WTC11 (cell line): Measurements from ENCODE around the gene AIDA. TPM values are rescaled to one million over a fixed set of nuclear protein-coding genes. Genes with fewer than 3 reads are reported as not detected.

ENCODE experiments used
- ATAC-seq: fragments of 200-7000 bp; cut with Tn5 transposase; 2 replicates; pipeline ENCODE4 v1.10.0; 2021; ENCODE audit warnings: mild to moderate bottlenecking, moderate library complexity
- CTCF ChIA-PET: fragments of 300-600 bp; sonication (Branson Sonifier 250); formaldehyde crosslinking; loops from one replicate; lab custom pipeline; 2021; ENCODE audit warnings: antibody characterized with exemption; lab: Charles Lee
- POLR2A ChIA-PET: fragments of 350-600 bp; sonication (Branson Sonifier 250); formaldehyde crosslinking; loops from one replicate; lab custom pipeline; 2021; ENCODE audit warnings: antibody characterized with exemption; lab: Charles Lee
- DNase-seq: peaks from one replicate; pipeline ENCODE4 v3.0.0; 2021; ENCODE audit warnings: low spot score
- H3K27ac Mint-ChIP-seq: 2 replicates; pipeline ENCODE4 v1.8.0; 2021; ENCODE audit warnings: mixed read lengths
- H3K27me3 Mint-ChIP-seq: 2 replicates; pipeline ENCODE4 v1.8.0; 2021; ENCODE audit warnings: low read depth, mild to moderate bottlenecking, moderate library complexity, mixed read lengths
- H3K36me3 Mint-ChIP-seq: 2 replicates; pipeline ENCODE4 v1.8.0; 2021; ENCODE audit warnings: mixed read lengths
- H3K4me1 Mint-ChIP-seq: 2 replicates; pipeline ENCODE4 v1.8.0; 2022; ENCODE audit warnings: mixed read lengths
- H3K4me3 Mint-ChIP-seq: 2 replicates; pipeline ENCODE4 v1.8.0; 2021; ENCODE audit warnings: mild to moderate bottlenecking, moderate library complexity, mixed read lengths
- H3K9me3 Mint-ChIP-seq: 2 replicates; pipeline ENCODE4 v1.8.0; 2021; ENCODE audit warnings: mixed read lengths
- CREM ChIP-seq: sonication (generic); formaldehyde crosslinking; IDR thresholded peaks from 2 replicates; pipeline ENCODE4 v1.8.1; 2022; ENCODE audit warnings: mild to moderate bottlenecking, missing genetic modification reagents, moderate library complexity
- ELF4 ChIP-seq: sonication (generic); formaldehyde crosslinking; IDR thresholded peaks from 2 replicates; pipeline ENCODE4 v1.8.1; 2022; ENCODE audit warnings: low read depth, mild to moderate bottlenecking, moderate library complexity, missing genetic modification reagents
- HMGA2 ChIP-seq: fragments of 250-450 bp; sonication (Bioruptor Pico); IDR thresholded peaks from 2 replicates; pipeline ENCODE4 v1.4.0; 2021; ENCODE audit warnings: mild to moderate bottlenecking, moderate library complexity
- IRF2 ChIP-seq: sonication (generic); formaldehyde crosslinking; IDR thresholded peaks from 2 replicates; pipeline ENCODE4 v1.8.0; 2022; ENCODE audit warnings: low read depth, missing genetic modification reagents, borderline replicate concordance
- JAZF1 ChIP-seq: fragments of 250-450 bp; sonication (Bioruptor Pico); IDR thresholded peaks from 2 replicates; pipeline ENCODE4 v1.9.0; 2021; ENCODE audit warnings: moderate library complexity, mild to moderate bottlenecking, inconsistent platforms
- NR1H2 ChIP-seq: sonication (generic); formaldehyde crosslinking; IDR thresholded peaks from 2 replicates; pipeline ENCODE4 v1.9.0; 2021; ENCODE audit warnings: mild to moderate bottlenecking, moderate library complexity, missing genetic modification reagents
- NR2C2 ChIP-seq: sonication (generic); formaldehyde crosslinking; IDR thresholded peaks from 2 replicates; pipeline ENCODE4 v1.8.0; 2022; ENCODE audit warnings: mild to moderate bottlenecking, missing genetic modification reagents
- NR3C1 ChIP-seq: sonication (generic); formaldehyde crosslinking; conservative IDR thresholded peaks from 2 replicates; pipeline ENCODE4 v1.8.1; 2023; ENCODE audit warnings: low read depth, mild to moderate bottlenecking, missing genetic modification reagents
- RELA ChIP-seq: sonication (generic); formaldehyde crosslinking; IDR thresholded peaks from 2 replicates; pipeline ENCODE4 v1.8.1; 2022; ENCODE audit warnings: missing genetic modification reagents, mild to moderate bottlenecking, borderline replicate concordance
- SMAD3 ChIP-seq: sonication (generic); formaldehyde crosslinking; IDR thresholded peaks from 2 replicates; pipeline ENCODE4 v1.8.0; 2022; ENCODE audit warnings: missing genetic modification reagents, mild to moderate bottlenecking, borderline replicate concordance
- TCF7 ChIP-seq: sonication (generic); formaldehyde crosslinking; IDR thresholded peaks from 2 replicates; pipeline ENCODE4 v1.8.0; 2022; ENCODE audit warnings: mild to moderate bottlenecking, low read depth, missing genetic modification reagents, moderate library complexity
- TEAD1 ChIP-seq: sonication (generic); formaldehyde crosslinking; IDR thresholded peaks from 2 replicates; pipeline ENCODE4 v1.8.0; 2022; ENCODE audit warnings: mild to moderate bottlenecking, missing genetic modification reagents
- TEAD4 ChIP-seq: sonication (generic); formaldehyde crosslinking; IDR thresholded peaks from 2 replicates; pipeline ENCODE4 v1.8.0; 2022; ENCODE audit warnings: mild to moderate bottlenecking, missing genetic modification reagents
- ZBTB21 ChIP-seq: sonication (generic); formaldehyde crosslinking; IDR thresholded peaks from 2 replicates; pipeline ENCODE4 v1.8.1; 2023; ENCODE audit warnings: mild to moderate bottlenecking, missing genetic modification reagents, borderline replicate concordance
- ZNF121 ChIP-seq: sonication (generic); formaldehyde crosslinking; IDR thresholded peaks from 2 replicates; pipeline ENCODE4 v1.8.0; 2023; ENCODE audit warnings: missing genetic modification reagents
- ZNF219 ChIP-seq: sonication (generic); formaldehyde crosslinking; IDR thresholded peaks from 2 replicates; pipeline ENCODE4 v1.8.0; 2023; ENCODE audit warnings: missing genetic modification reagents, mild to moderate bottlenecking, borderline replicate concordance
- ZNF232 ChIP-seq: sonication (generic); formaldehyde crosslinking; IDR thresholded peaks from 2 replicates; pipeline ENCODE4 v1.8.0; 2022; ENCODE audit warnings: mild to moderate bottlenecking, missing genetic modification reagents
- ZNF396 ChIP-seq: fragments of 250-450 bp; sonication (Bioruptor Pico); IDR thresholded peaks from 2 replicates; pipeline ENCODE4 v1.8.0; 2021; ENCODE audit warnings: mild to moderate bottlenecking, moderate library complexity, borderline replicate concordance
- total RNA-seq: library from RNA; stranded (reverse); gene quantifications from 3 replicates; pipeline ENCODE4 v1.2.3, GENCODE V29; 2021
- TF ChIP-seq, protein P1 (sequence below): fragments of 250-450 bp; sonication (Bioruptor Pico); IDR thresholded peaks from 2 replicates; pipeline ENCODE4 v1.9.0; 2021; ENCODE audit warnings: mild to moderate bottlenecking
- TF ChIP-seq, protein P2 (sequence below): sonication (generic); formaldehyde crosslinking; IDR thresholded peaks from 2 replicates; pipeline ENCODE4 v1.8.0; 2022; ENCODE audit warnings: mild to moderate bottlenecking, missing genetic modification reagents
- TF ChIP-seq, protein P3 (sequence below): sonication (generic); formaldehyde crosslinking; IDR thresholded peaks from 2 replicates; pipeline ENCODE4 v1.8.1; 2023; ENCODE audit warnings: mild to moderate bottlenecking, moderate library complexity, missing genetic modification reagents
- TF ChIP-seq, protein P4 (sequence below): fragments of 250-450 bp; sonication (Bioruptor Pico); conservative IDR thresholded peaks from 2 replicates; pipeline ENCODE4 v1.9.0; 2021; ENCODE audit warnings: mild to moderate bottlenecking
- TF ChIP-seq, protein P5 (sequence below): sonication (generic); formaldehyde crosslinking; IDR thresholded peaks from 2 replicates; pipeline ENCODE4 v1.8.1; 2023; ENCODE audit warnings: mild to moderate bottlenecking, missing genetic modification reagents, moderate library complexity
- TF ChIP-seq, protein P6 (sequence below): sonication (generic); formaldehyde crosslinking; conservative IDR thresholded peaks from 2 replicates; pipeline ENCODE4 v1.8.1; 2022; ENCODE audit warnings: mild to moderate bottlenecking, missing genetic modification reagents
- TF ChIP-seq, protein P7 (sequence below): fragments of 250-450 bp; sonication (Bioruptor Pico); IDR thresholded peaks from 2 replicates; pipeline ENCODE4 v1.8.0; 2021; ENCODE audit warnings: mild to moderate bottlenecking

The AIDA gene
- total RNA-seq, 1 experiment from 2014 or later: 81.2 TPM

DNA sequence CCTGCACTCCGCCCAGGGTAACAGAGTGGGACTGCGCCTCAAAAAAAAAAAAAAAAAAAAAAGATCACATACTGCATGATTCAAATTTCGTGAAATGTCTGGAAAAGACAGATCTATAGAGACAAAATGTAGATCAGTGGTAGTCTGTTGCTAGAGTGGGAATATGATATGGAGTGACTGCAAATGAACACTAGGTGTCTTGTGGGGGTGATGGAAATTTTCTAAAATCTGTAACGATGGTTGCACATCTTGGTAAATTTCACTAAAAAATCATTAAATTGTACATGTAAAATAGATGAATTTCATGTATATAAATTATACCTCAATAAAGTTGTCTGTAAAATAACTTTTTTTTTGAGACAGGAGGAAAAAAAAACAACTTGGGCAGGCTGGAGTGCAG, 5.5 kb downstream of the AIDA start (continued):
- TF ChIP-seq, protein P1, sequence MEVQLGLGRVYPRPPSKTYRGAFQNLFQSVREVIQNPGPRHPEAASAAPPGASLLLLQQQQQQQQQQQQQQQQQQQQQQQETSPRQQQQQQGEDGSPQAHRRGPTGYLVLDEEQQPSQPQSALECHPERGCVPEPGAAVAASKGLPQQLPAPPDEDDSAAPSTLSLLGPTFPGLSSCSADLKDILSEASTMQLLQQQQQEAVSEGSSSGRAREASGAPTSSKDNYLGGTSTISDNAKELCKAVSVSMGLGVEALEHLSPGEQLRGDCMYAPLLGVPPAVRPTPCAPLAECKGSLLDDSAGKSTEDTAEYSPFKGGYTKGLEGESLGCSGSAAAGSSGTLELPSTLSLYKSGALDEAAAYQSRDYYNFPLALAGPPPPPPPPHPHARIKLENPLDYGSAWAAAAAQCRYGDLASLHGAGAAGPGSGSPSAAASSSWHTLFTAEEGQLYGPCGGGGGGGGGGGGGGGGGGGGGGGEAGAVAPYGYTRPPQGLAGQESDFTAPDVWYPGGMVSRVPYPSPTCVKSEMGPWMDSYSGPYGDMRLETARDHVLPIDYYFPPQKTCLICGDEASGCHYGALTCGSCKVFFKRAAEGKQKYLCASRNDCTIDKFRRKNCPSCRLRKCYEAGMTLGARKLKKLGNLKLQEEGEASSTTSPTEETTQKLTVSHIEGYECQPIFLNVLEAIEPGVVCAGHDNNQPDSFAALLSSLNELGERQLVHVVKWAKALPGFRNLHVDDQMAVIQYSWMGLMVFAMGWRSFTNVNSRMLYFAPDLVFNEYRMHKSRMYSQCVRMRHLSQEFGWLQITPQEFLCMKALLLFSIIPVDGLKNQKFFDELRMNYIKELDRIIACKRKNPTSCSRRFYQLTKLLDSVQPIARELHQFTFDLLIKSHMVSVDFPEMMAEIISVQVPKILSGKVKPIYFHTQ: no peak
- TF ChIP-seq ZNF219 (no peak), NR1H2 (no peak), HMGA2 (no peak), ZNF121 (CRISPR knock-in tag) (no peak), RELA (CRISPR knock-in tag) (no peak), ZBTB21 (CRISPR knock-in tag) (no peak), CREM (no peak), NR3C1 (no peak), ZNF396 (CRISPR knock-in tag) (no peak), JAZF1 (no peak), ELF4 (CRISPR knock-in tag) (no peak)
- TF ChIP-seq, protein P2, sequence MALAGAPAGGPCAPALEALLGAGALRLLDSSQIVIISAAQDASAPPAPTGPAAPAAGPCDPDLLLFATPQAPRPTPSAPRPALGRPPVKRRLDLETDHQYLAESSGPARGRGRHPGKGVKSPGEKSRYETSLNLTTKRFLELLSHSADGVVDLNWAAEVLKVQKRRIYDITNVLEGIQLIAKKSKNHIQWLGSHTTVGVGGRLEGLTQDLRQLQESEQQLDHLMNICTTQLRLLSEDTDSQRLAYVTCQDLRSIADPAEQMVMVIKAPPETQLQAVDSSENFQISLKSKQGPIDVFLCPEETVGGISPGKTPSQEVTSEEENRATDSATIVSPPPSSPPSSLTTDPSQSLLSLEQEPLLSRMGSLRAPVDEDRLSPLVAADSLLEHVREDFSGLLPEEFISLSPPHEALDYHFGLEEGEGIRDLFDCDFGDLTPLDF (CRISPR knock-in tag): no peak
- TF ChIP-seq, protein P3, sequence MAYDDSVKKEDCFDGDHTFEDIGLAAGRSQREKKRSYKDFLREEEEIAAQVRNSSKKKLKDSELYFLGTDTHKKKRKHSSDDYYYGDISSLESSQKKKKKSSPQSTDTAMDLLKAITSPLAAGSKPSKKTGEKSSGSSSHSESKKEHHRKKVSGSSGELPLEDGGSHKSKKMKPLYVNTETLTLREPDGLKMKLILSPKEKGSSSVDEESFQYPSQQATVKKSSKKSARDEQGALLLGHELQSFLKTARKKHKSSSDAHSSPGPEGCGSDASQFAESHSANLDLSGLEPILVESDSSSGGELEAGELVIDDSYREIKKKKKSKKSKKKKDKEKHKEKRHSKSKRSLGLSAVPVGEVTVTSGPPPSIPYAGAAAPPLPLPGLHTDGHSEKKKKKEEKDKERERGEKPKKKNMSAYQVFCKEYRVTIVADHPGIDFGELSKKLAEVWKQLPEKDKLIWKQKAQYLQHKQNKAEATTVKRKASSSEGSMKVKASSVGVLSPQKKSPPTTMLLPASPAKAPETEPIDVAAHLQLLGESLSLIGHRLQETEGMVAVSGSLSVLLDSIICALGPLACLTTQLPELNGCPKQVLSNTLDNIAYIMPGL: no peak
- TF ChIP-seq, protein P4, sequence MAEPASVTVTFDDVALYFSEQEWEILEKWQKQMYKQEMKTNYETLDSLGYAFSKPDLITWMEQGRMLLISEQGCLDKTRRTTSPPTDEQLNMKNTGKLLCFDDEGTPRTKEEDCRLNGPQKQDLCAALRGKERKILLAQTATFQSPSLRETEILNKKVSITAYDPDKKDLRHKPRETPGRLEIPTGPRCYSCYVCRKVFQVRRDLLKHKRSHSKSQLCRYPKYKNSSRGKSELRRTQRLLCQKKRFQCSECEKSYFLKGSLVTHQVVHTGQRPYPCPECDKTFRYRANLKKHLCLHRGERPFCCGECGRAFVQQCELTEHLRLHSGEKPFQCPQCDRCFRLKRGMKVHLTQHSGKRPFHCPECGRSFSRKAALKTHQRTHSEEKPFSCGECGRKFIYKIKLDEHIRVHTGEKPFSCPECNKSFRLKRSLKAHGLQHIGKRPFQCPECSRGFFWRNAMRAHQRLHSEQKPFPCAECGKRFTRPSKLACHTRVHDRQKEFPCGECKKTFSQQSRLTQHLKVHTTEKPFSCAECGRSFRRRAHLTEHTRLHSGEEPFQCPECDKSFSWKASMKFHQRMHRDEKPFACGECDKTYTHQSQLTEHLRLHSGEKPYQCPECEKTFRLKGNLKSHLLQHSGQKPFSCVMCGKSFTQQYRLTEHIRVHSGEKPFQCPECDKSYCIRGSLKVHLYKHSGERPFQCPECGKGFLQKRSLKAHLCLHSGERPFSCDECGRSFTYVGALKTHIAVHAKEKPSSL (CRISPR knock-in tag): no peak

DNA sequence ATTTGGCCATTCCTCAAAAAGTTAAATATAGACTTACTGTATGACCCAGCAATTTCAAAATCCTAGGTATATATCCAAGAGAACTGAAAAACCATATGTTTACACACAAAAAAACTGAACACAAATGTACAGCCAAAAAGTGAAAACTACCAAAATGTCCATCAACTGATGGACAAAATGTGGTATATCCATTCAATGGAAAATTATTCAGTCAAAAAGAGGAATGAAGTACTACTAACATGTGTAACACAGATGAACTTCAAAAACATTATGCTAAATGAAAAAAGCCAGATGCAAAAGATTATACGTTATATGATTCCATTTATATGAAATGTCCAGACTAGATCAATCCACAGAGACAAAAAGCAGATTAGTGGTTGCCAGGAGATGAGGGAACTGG, 8.0 kb downstream of the AIDA start:
- H3K36me3 Mint-ChIP-seq: peaks cover 57% of the 10 kb centered on the region
- CTCF ChIA-PET: no interaction called here
- no peak for ATAC-seq
- TF ChIP-seq TCF7 (CRISPR knock-in tag): no peak
- TF ChIP-seq, protein P1: no peak
- no peak for TF ChIP-seq ZNF232
- no peak for TF ChIP-seq NR2C2 (CRISPR knock-in tag)
- no peak for TF ChIP-seq JAZF1
- TF ChIP-seq, protein P5, sequence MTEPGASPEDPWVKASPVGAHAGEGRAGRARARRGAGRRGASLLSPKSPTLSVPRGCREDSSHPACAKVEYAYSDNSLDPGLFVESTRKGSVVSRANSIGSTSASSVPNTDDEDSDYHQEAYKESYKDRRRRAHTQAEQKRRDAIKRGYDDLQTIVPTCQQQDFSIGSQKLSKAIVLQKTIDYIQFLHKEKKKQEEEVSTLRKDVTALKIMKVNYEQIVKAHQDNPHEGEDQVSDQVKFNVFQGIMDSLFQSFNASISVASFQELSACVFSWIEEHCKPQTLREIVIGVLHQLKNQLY (CRISPR knock-in tag): no peak
- TF ChIP-seq TEAD4 (CRISPR knock-in tag): no peak
- no peak for TF ChIP-seq SMAD3 (CRISPR knock-in tag)
- TF ChIP-seq TEAD1 (CRISPR knock-in tag): no peak
- TF ChIP-seq, protein P6, sequence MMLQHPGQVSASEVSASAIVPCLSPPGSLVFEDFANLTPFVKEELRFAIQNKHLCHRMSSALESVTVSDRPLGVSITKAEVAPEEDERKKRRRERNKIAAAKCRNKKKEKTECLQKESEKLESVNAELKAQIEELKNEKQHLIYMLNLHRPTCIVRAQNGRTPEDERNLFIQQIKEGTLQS (CRISPR knock-in tag): no peak
- TF ChIP-seq, protein P7, sequence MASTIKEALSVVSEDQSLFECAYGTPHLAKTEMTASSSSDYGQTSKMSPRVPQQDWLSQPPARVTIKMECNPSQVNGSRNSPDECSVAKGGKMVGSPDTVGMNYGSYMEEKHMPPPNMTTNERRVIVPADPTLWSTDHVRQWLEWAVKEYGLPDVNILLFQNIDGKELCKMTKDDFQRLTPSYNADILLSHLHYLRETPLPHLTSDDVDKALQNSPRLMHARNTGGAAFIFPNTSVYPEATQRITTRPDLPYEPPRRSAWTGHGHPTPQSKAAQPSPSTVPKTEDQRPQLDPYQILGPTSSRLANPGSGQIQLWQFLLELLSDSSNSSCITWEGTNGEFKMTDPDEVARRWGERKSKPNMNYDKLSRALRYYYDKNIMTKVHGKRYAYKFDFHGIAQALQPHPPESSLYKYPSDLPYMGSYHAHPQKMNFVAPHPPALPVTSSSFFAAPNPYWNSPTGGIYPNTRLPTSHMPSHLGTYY (CRISPR knock-in tag): no peak
- no peak for TF ChIP-seq IRF2 (CRISPR knock-in tag)

More for the DNA sequence above, 8.0 kb downstream of the AIDA start:
- DNase-seq: no peak
- Mint-ChIP-seq H3K4me1 (no peaks in the 10 kb centered on the region), H3K27ac (no peak overlapping the region), H3K27me3 (no peaks in the 10 kb centered on the region), H3K4me3 (no peak overlapping the region), H3K9me3 (peaks cover 25% of the 10 kb centered on the region)
- POLR2A ChIA-PET: no interaction called here
